Ishikawa (cell line): ENCODE data around the gene SOBP.

Source experiments
- CEBPB ChIP-seq: IDR thresholded peaks from 2 replicates; pipeline ENCODE4 v1.6.1; 2012
- CREB1 ChIP-seq: IDR thresholded peaks from 2 replicates; pipeline ENCODE4 v1.6.1; 2012; ENCODE audit warnings: low read depth
- EGR1 ChIP-seq: IDR thresholded peaks from 2 replicates; pipeline ENCODE4 v1.6.1; 2012
- EP300 ChIP-seq: IDR thresholded peaks from 2 replicates; pipeline ENCODE4 v1.6.1; 2012; ENCODE audit warnings: borderline replicate concordance
- FOXM1 ChIP-seq: IDR thresholded peaks from 2 replicates; pipeline ENCODE4 v1.6.1; 2012; ENCODE audit warnings: low read depth, borderline replicate concordance
- NFIC ChIP-seq: IDR thresholded peaks from 2 replicates; pipeline ENCODE4 v1.6.1; 2012
- RAD21 ChIP-seq: IDR thresholded peaks from 2 replicates; pipeline ENCODE4 v1.6.1; 2012; ENCODE audit warnings: low read depth
- TAF1 ChIP-seq: IDR thresholded peaks from 2 replicates; pipeline ENCODE4 v1.6.1; 2012; ENCODE audit warnings: low read depth, mild to moderate bottlenecking
- TCF12 ChIP-seq: IDR thresholded peaks from 2 replicates; pipeline ENCODE4 v1.6.1; 2012; ENCODE audit warnings: low read depth
- TEAD4 ChIP-seq: IDR thresholded peaks from 2 replicates; pipeline ENCODE4 v1.6.1; 2012
- YY1 ChIP-seq: IDR thresholded peaks from 2 replicates; pipeline ENCODE4 v1.6.1; 2012; ENCODE audit warnings: low read depth
- ZBTB7A ChIP-seq: IDR thresholded peaks from 2 replicates; pipeline ENCODE4 v1.6.1; 2012; ENCODE audit warnings: low read depth
- TF ChIP-seq, protein P1 (sequence below): IDR thresholded peaks from 2 replicates; pipeline ENCODE4 v1.6.1; 2012
- TF ChIP-seq, protein P2 (sequence below): IDR thresholded peaks from 2 replicates; pipeline ENCODE4 v1.6.1; 2012
- TF ChIP-seq, protein P3 (sequence below): IDR thresholded peaks from 2 replicates; pipeline ENCODE4 v1.6.1; 2012; ENCODE audit warnings: low read depth, mild to moderate bottlenecking

The SOBP gene

DNA sequence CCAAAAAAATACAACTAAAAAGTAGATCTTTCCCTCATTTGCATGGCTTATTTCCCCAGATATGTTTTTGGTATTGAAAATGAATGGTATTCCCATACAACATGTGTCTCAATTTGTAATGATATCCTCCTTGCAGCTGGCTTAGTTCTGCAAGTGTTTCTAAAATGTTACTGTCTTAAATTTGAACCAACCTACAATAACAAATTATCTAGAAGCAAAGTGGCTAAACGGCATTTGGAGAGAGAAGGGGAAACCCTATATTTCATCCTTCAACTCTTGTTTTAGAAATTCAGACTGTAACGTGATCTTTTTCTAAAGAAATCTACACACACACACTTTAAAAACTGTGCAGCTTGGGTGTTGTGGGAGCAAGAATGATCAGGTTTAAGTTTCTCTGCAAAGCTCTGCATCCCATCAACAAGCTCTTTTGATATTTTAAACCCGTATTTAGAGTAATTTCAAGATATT lies 153.0 kb downstream of the SOBP start:
- TF ChIP-seq, protein P1, sequence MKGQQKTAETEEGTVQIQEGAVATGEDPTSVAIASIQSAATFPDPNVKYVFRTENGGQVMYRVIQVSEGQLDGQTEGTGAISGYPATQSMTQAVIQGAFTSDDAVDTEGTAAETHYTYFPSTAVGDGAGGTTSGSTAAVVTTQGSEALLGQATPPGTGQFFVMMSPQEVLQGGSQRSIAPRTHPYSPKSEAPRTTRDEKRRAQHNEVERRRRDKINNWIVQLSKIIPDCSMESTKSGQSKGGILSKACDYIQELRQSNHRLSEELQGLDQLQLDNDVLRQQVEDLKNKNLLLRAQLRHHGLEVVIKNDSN, result no peak
- no peak for TF ChIP-seq EGR1
- TF ChIP-seq ZBTB7A, result no peak
- TF ChIP-seq, protein P2, sequence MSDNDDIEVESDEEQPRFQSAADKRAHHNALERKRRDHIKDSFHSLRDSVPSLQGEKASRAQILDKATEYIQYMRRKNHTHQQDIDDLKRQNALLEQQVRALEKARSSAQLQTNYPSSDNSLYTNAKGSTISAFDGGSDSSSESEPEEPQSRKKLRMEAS, result no peak
- TF ChIP-seq RAD21, result no peak
- TF ChIP-seq FOXM1, result no peak
- no peak for TF ChIP-seq TCF12
- no peak for TF ChIP-seq NFIC
- no peak for TF ChIP-seq TAF1
- no peak for TF ChIP-seq CEBPB
- TF ChIP-seq TEAD4, result no peak
- no peak for TF ChIP-seq YY1
- no peak for TF ChIP-seq CREB1

DNA sequence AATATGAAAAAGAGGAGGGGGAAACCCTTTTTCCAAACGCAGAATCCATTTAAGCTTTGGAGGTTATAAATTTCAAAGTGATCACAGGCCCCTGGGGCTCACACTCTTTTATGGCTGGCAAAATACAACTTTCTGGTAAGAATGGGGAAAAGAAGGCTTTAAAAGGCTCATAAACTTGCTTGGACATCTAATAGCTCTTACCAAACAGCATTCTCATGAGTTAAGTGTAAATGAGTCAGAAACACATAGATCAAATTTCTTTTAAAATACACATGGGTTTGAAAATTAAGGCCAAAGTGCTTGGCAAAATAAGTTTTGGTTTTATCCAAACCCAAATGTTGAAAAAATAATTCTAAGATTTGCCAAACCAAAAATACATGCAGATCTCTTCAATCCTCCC lies 154.6 kb downstream of the SOBP start:
- TF ChIP-seq NFIC, result no peak
- no peak for TF ChIP-seq YY1
- TF ChIP-seq TAF1, result no peak
- TF ChIP-seq CREB1, result no peak
- TF ChIP-seq, protein P3, sequence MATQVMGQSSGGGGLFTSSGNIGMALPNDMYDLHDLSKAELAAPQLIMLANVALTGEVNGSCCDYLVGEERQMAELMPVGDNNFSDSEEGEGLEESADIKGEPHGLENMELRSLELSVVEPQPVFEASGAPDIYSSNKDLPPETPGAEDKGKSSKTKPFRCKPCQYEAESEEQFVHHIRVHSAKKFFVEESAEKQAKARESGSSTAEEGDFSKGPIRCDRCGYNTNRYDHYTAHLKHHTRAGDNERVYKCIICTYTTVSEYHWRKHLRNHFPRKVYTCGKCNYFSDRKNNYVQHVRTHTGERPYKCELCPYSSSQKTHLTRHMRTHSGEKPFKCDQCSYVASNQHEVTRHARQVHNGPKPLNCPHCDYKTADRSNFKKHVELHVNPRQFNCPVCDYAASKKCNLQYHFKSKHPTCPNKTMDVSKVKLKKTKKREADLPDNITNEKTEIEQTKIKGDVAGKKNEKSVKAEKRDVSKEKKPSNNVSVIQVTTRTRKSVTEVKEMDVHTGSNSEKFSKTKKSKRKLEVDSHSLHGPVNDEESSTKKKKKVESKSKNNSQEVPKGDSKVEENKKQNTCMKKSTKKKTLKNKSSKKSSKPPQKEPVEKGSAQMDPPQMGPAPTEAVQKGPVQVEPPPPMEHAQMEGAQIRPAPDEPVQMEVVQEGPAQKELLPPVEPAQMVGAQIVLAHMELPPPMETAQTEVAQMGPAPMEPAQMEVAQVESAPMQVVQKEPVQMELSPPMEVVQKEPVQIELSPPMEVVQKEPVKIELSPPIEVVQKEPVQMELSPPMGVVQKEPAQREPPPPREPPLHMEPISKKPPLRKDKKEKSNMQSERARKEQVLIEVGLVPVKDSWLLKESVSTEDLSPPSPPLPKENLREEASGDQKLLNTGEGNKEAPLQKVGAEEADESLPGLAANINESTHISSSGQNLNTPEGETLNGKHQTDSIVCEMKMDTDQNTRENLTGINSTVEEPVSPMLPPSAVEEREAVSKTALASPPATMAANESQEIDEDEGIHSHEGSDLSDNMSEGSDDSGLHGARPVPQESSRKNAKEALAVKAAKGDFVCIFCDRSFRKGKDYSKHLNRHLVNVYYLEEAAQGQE, result no peak
- TF ChIP-seq FOXM1, result no peak
- no peak for TF ChIP-seq EP300
- no peak for TF ChIP-seq TEAD4
- TF ChIP-seq, protein P2, result no peak
- no peak for TF ChIP-seq ZBTB7A
- TF ChIP-seq CEBPB, result no peak
- TF ChIP-seq TCF12, result no peak
- TF ChIP-seq, protein P1, result no peak
- TF ChIP-seq RAD21, result no peak
- no peak for TF ChIP-seq EGR1

DNA sequence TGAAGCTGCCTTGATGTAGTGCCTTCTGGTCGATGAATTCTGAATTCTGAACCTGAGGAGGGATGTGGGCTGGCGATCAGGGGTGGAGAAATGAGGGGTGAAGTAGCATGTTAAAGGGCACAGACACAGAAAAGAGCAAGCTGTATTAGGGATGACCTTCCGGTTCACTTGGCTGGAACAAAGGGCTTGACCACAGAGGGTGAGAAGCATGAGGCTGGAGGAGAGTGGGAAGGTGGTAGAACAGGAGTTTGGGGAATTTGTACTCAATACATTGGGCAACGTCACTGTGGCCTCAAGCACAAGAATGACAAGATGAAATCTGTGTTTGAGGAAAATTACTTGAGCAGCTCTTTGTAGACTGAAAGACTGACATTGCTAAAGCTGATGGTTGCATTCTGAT lies 155.8 kb downstream of the SOBP start:
- no peak for TF ChIP-seq NFIC
- TF ChIP-seq ZBTB7A, result no peak
- TF ChIP-seq, protein P3, result no peak
- no peak for TF ChIP-seq CREB1
- no peak for TF ChIP-seq RAD21
- TF ChIP-seq, protein P2, result peak; percentile 81
- TF ChIP-seq, protein P1, result no peak
- TF ChIP-seq TAF1, result no peak
- TF ChIP-seq TCF12, result no peak
- TF ChIP-seq TEAD4, result peak; percentile 38; the same call in 1 of the 2 replicates

DNA sequence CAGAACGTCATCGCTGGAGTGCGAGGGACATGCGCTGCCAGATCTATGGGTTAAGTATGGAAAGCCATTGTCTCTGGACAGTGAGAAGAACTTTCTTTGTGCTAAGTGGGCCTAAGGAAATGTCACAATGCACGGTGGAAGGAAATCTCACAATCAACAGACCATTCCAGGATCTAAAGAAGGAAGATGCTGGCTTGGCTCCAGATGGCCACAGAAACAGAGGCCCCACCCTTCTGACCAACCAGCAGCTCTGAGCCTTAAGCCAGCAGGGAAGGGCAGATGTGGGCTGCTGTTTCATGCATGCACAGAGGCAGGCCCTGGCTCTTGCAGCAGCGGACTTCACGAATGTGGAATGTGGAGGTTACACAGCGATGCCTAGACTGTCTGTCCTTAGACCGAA lies 156.3 kb downstream of the SOBP start:
- TF ChIP-seq TAF1 (no peak), CREB1 (no peak), NFIC (peak; percentile 56; the same call in 1 of the 2 replicates), TCF12 (no peak), ZBTB7A (no peak), EP300 (no peak), YY1 (no peak), EGR1 (no peak), TEAD4 (no peak)
- TF ChIP-seq, protein P2, result peak; percentile 2; the same call in 1 of the 2 replicates
- TF ChIP-seq, protein P3, result no peak
- TF ChIP-seq, protein P1, result no peak
